Skin of body (tissue), 2 donors: ENCODE measurements around the gene FGF14. TPM values are rescaled to one million over a fixed set of nuclear protein-coding genes. Genes with fewer than 3 reads are reported as not detected.

Experiments used
- DNase-seq: peaks from one replicate; lab custom pipeline; 2025; lab: John Stamatoyannopoulos, UW
- total RNA-seq: library from RNA; depleted of rRNA; stranded (reverse); fragments of >200 nt; gene quantifications from one replicate; pipeline ENCODE4 v1.2.3, GENCODE V29; 2014

The FGF14 gene
- total RNA-seq, 1 donor from 2014 or later, result 1.6 TPM

- DNase-seq, result no peak
These were observed 141.6 kb downstream of the FGF14 start for GRCh38 chr13:102260256-102260655.

DNA sequence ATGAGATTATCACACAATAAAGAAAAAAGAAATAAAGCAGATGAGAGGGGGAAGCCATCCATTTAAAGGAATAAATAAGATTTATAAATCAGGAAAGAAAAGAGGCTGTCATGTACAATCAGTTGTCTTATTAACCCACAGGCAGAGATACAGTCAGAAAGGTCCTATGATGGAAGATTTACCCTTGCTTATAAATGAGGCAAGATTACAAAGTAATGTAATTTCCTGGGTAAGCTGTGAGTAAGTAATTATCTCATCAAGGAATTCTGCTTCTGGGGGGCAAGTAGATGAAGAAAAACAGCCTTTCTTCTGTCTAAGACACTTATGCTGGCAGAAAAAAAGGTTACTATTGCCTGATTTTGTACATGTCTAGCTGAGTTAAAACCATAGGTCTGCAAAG lies 146.4 kb downstream of the FGF14 start:
- DNase-seq, result no peak

DNA sequence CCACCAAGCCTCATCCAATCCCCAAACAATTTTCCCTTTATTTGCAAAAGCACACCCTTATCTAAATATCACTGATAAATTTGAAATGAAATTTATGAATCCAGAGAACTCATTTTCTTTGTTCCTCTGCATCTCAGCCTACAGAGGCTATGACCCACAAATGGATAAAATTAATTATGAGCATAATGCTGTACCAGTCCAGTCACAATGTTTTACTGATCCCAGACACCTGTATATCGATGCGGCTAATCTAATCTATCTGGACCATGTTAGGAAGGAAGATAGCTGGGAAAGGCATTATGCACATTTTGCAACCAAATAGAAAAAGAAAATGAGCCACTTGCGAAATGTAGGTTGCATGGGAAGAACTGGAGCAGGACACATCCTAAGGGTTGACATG lies 150.0 kb downstream of the FGF14 start:
- DNase-seq, result no peak

- no peak for DNase-seq
These were observed 151.4 kb downstream of the FGF14 start for GRCh38 chr13:102250448-102250847.

- no peak for DNase-seq
These were observed 157.1 kb downstream of the FGF14 start for GRCh38 chr13:102244607-102245227.

- DNase-seq, result no peak
These were observed 161.7 kb downstream of the FGF14 start for GRCh38 chr13:102240110-102240509.

- DNase-seq, result no peak
These were observed 164.6 kb downstream of the FGF14 start for GRCh38 chr13:102237230-102237629.

GRCh38 chr13:102236830-102237229 lies 165.0 kb downstream of the FGF14 start:
- DNase-seq, result no peak

- no peak for DNase-seq
These were observed 165.5 kb downstream of the FGF14 start for GRCh38 chr13:102236341-102236740.

DNA sequence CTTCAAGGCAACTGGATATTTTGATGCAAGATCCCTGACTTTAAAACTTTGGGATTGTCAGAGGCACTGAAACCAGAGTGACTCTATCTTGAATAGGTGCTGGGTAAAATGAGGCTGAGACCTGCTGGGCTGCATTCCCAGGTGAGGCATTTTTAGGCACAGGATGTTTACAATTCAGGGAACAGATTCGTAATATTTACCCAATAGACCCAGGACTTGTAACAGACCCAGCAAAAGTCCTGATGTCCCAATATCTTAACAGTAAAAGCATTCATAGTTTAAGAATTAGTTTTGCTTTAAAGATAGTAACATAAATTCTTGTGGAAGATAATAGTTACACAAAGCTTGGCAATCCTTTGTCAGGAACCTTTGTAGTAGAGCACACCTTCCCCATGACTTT lies 166.2 kb downstream of the FGF14 start:
- no peak for DNase-seq

GRCh38 chr13:102234618-102235017 lies 167.2 kb downstream of the FGF14 start:
- DNase-seq, result no peak

DNA sequence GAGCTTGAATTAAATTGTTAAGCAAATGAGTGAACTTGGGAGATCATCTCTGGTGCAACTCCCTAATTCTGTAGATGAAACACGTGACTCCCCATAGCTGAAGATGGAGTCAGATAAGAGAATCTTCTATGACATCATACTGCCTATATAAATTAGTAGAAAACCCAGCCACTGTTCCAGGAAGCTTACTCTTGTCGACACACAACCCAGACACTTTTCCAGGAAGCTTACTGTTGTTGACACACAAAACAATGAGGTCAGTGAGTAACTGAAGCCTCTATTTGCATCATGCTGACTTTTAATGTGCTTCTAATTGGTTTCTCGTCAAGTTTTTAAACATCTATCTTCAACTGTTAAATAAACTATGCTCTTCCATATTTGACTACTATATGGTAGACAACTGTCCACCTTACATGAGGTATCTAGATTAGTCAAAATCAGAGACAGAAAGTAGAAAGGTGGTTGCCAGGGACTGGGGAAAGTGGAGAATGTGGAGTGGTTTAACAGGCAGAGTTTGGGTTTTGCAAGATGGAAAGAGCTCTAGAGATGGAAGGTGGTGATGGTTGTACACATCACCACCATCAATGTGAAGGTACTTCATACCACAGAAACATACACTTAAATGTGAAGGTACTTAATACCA lies 168.2 kb downstream of the FGF14 start:
- DNase-seq, result no peak

- no peak for DNase-seq
These were observed 170.4 kb downstream of the FGF14 start for GRCh38 chr13:102231479-102231878.

- no peak for DNase-seq
These were observed 174.1 kb downstream of the FGF14 start for GRCh38 chr13:102227741-102228140.

DNA sequence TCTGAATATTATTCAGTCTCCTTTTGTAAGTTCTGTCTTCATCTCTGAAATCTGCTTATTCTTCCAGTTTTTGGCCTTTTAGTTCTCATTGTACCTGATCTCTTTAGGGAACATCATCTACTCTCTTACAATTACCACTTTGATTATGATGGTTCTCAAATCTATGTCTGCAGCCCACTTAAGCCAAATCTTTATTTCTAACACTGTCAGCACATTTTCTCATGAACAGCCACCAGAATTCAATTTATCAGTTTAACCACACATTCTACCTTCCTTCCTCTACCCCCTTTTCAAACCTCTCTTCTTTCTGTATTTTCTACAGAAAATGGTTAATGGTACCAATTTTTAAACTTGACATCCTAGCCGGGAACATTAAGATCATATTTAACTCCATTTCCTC lies 175.3 kb downstream of the FGF14 start:
- no peak for DNase-seq

DNA sequence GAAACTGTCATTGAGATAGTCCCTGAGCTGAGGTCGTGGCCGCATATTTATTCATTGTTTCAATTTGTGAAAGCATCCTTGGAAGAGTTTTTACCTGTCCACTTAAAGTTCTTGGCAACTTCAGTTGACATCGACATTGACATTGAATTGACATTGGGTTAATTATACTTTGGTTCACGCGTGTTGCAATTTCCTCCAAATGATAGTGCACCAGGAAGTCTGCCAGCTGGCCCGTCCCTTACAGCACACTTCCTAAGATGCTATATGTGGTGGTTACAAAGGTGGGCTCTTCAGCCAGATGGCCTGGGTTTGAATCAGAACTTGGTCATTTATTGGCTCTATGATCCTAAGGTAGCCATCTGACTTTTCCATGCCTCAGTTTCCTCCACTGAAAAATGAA lies 176.0 kb downstream of the FGF14 start:
- DNase-seq, result no peak

- DNase-seq, result no peak
These were observed 181.1 kb downstream of the FGF14 start for GRCh38 chr13:102220681-102221228.

DNA sequence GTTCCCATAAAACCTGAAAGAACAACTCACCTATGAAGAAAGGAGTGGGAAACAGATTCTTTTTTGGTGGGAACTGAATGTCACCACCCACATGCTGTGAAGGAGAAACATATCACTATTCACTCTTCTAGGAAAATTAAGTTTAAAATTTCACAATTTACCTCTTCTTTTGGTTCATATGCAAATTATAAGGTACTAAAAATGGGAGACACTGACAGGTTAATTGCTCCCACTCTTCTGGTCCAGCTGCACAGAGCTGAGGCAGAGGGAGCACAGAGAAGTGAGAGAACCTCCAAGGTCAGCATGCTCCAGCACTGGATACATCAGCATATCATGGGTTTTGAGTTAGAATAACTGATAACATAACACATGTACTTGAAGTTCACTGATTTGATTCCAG lies 186.9 kb downstream of the FGF14 start:
- DNase-seq, result no peak

DNA sequence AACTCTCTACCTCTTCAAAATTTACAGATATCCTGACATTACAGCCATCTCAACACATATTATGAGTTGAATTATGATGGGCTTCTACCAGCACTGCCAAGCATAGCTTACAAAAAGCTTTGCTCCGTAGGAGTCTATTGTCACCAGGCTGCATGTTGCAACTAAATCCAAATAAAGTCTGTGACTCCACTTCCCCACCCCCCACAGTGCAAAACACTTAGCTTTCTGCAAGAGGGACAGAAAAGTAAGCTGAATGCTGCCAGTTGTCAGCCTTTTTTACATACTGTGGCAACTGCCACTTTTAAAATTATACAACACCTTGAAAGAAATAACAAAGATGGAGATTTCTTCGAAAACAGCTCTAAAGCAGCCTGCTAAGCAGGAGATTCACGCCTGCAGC lies 189.1 kb downstream of the FGF14 start:
- no peak for DNase-seq

DNA sequence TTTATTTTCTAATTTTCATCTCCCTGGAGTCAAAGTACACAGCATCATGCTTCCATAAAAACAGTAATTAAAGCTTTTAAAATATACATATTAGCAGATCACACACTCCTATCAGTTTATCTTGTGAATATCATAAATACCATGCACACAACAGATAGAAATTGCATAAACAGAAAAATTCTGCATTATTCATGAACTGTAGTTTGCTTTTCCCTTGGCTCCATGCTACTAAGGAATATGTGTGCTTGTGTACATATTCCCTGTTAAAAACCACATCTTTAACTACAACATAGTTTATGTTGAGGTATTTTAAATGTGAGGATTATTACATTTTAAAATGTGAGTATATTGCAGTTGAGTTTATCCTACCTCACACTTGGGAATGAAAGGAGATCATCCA lies 193.5 kb downstream of the FGF14 start:
- DNase-seq, result no peak

GRCh38 chr13:102207680-102208342 lies 194.0 kb downstream of the FGF14 start:
- no peak for DNase-seq

- DNase-seq, result no peak
These were observed 198.1 kb downstream of the FGF14 start for GRCh38 chr13:102203718-102204117.
